CD4-positive, alpha-beta T cell (primary cell): ENCODE measurements around the gene KCNMA1. TPM values are rescaled to one million over a fixed set of nuclear protein-coding genes. Genes with fewer than 3 reads are reported as not detected.

Source experiments
- ATAC-seq: fragments of 200-7000 bp; cut with Tn5 transposase; one replicate; pipeline ENCODE4 v1.10.0; 2022; ENCODE audit warnings: mild to moderate bottlenecking; ENCODE audit not compliant: poor library complexity
- CTCF ChIA-PET: fragments of 350-600 bp; sonication (Branson Sonifier 250); formaldehyde crosslinking; loops from one replicate; lab custom pipeline; 2021; ENCODE audit warnings: antibody characterized with exemption, inconsistent platforms; lab: Charles Lee
- POLR2A ChIA-PET: fragments of 350-600 bp; sonication (Branson Sonifier 250); formaldehyde crosslinking; loops from one replicate; lab custom pipeline; 2021; ENCODE audit warnings: antibody characterized with exemption, inconsistent platforms; lab: Charles Lee
- DNase-seq, 14 experiments: peaks; one replicate each; pipeline ENCODE4 v3.0.0-alpha.2; 2013 to 2020; ENCODE audit warnings: mixed read lengths in 2 of 14
- H3K27ac ChIP-seq, 2 donors: one replicate each; pipeline versions ENCODE4 v1.5.1 to v1.7.0; 2013; ENCODE audit warnings: low read length in 2 of 2, low read depth in 1 of 2, mild to moderate bottlenecking in 1 of 2
- H3K27me3 ChIP-seq, 2 experiments: 1 replicate in 1 of 2; 2 replicates in 1 of 2; pipeline versions ENCODE4 v1.6.1 to v1.7.0; 2013; ENCODE audit warnings: low read length in 2 of 2, control low read depth in 1 of 2, mild to moderate bottlenecking in 1 of 2, moderate library complexity in 1 of 2; ENCODE audit not compliant: insufficient read depth in 2 of 2, control insufficient read depth in 1 of 2
- H3K36me3 ChIP-seq: one replicate; pipeline ENCODE4 v1.6.1; 2013; ENCODE audit warnings: low read length, control low read depth; ENCODE audit not compliant: insufficient read depth
- H3K4me1 ChIP-seq: one replicate; pipeline ENCODE4 v1.6.1; 2013; ENCODE audit warnings: low read length, control low read depth; ENCODE audit not compliant: insufficient read depth
- H3K4me3 ChIP-seq: one replicate; pipeline ENCODE4 v1.5.1; 2013; ENCODE audit warnings: mild to moderate bottlenecking, low read length, moderate library complexity
- H3K9me3 ChIP-seq, 2 experiments: 1 replicate in 1 of 2; 2 replicates in 1 of 2; pipeline versions ENCODE4 v1.6.1 to v1.7.0; 2013; ENCODE audit warnings: low read length in 2 of 2, mild to moderate bottlenecking in 2 of 2, control low read depth in 1 of 2, moderate library complexity in 1 of 2; ENCODE audit not compliant: control insufficient read depth in 1 of 2, insufficient read depth in 1 of 2
- H3K27ac Mint-ChIP-seq: one replicate; pipeline ENCODE4 v1.8.0; 2020; ENCODE audit warnings: mixed read lengths
- H3K27me3 Mint-ChIP-seq: one replicate; pipeline ENCODE4 v1.8.0; 2021; ENCODE audit warnings: mixed read lengths
- H3K36me3 Mint-ChIP-seq: one replicate; pipeline ENCODE4 v1.8.0; 2021; ENCODE audit warnings: low read depth, mixed read lengths
- H3K4me1 Mint-ChIP-seq: one replicate; pipeline ENCODE4 v1.8.0; 2021; ENCODE audit warnings: low read depth, mixed read lengths
- H3K4me3 Mint-ChIP-seq: one replicate; pipeline ENCODE4 v1.8.0; 2020; ENCODE audit warnings: mild to moderate bottlenecking, mixed read lengths
- H3K9me3 Mint-ChIP-seq: one replicate; pipeline ENCODE4 v1.8.0; 2020; ENCODE audit warnings: mixed read lengths
- intact Hi-C, 2 experiments: fragments of 100-400 bp; cut with DNase I in 1 of 2; cut with micrococcal nuclease in 1 of 2; formaldehyde crosslinking; loops; one replicate each; pipeline versions ENCODE4 v1.15.1 to v1.9.0; 2023 to 2025; cut with DNase I, micrococcal nuclease
- total RNA-seq, 174 experiments: library from RNA in 2 of 174; stranded (reverse) in 2 of 174; gene quantifications; one replicate each; pipeline ENCODE4 v1.2.3 and lab custom pipeline; 2021 to 2026
- TF ChIP-seq, protein P1 (sequence below): fragments of 200-600 bp; IDR thresholded peaks from one replicate; pipeline ENCODE4 v1.8.0; 2022; ENCODE audit warnings: antibody characterized with exemption, mild to moderate bottlenecking

The KCNMA1 gene
- total RNA-seq, 2 experiments from 2014 or later: not detected

DNA sequence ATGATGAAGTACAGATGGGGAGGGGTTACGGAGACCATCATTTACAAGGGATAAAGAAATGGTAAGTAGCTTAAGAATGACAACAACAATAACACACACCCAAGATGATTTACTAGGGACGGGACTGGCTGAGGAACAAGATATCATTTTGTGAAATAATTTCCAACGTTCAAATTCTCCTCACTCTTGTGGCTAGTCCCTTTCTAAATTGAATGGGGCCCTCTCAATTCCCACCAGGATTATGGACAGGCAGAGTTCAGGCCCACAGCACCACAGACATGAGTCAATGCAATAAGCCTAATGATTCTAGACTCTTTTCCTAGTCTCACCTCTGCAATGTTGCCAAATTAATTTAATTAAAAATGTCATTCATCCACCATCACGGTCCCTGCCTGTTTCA, 448.1 kb downstream of the KCNMA1 start:
- Histone ChIP-seq H3K36me3 (no peaks in the 10 kb centered on the region), H3K9me3 (no peaks in the 10 kb centered on the region), H3K27ac (no peak overlapping the region), H3K4me3 (no peak overlapping the region), H3K4me1 (no peaks in the 10 kb centered on the region), H3K27me3 (no peaks in the 10 kb centered on the region)
- intact Hi-C loops: no loop called here
- DNase-seq (no peak), ATAC-seq (no peak)
- H3K4me1 Mint-ChIP-seq: no peaks in the 10 kb centered on the region
- TF ChIP-seq, protein P1, sequence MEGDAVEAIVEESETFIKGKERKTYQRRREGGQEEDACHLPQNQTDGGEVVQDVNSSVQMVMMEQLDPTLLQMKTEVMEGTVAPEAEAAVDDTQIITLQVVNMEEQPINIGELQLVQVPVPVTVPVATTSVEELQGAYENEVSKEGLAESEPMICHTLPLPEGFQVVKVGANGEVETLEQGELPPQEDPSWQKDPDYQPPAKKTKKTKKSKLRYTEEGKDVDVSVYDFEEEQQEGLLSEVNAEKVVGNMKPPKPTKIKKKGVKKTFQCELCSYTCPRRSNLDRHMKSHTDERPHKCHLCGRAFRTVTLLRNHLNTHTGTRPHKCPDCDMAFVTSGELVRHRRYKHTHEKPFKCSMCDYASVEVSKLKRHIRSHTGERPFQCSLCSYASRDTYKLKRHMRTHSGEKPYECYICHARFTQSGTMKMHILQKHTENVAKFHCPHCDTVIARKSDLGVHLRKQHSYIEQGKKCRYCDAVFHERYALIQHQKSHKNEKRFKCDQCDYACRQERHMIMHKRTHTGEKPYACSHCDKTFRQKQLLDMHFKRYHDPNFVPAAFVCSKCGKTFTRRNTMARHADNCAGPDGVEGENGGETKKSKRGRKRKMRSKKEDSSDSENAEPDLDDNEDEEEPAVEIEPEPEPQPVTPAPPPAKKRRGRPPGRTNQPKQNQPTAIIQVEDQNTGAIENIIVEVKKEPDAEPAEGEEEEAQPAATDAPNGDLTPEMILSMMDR: no peak
- no peak overlapping the region for H3K4me3 Mint-ChIP-seq
- no peak overlapping the region for H3K27ac Mint-ChIP-seq
- no peaks in the 10 kb centered on the region for H3K36me3 Mint-ChIP-seq
- ChIA-PET POLR2A (no interaction called here), CTCF (no interaction called here)
- H3K27me3 Mint-ChIP-seq: peaks cover 31% of the 10 kb centered on the region
- H3K9me3 Mint-ChIP-seq: no peaks in the 10 kb centered on the region

DNA sequence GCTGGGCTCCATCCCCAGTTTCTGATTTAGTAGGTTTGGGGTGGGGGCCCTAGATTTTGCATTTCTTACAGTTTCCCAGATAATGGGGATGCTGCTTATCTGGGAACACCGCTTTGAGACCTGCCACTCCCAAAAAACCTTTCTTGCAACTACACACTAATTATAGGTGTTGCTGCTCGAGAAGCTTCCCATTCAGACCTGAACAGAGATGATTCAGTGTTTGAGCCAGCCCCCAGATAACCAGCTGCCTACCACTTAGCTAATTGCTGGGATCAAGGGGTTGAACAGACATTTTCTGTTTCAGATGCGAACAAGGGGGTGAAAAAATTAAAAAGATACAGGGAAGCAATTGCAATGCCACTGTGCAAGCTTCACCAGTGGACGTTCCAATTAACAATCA, 448.5 kb downstream of the KCNMA1 start:
- no peaks in the 10 kb centered on the region for H3K4me1 Mint-ChIP-seq
- ATAC-seq (no peak), DNase-seq (no peak)
- H3K27ac ChIP-seq: no peak overlapping the region
- no peak overlapping the region for H3K27ac Mint-ChIP-seq
- POLR2A ChIA-PET: no interaction called here
- no peaks in the 10 kb centered on the region for H3K36me3 ChIP-seq
- intact Hi-C loops: no loop called here
- H3K4me3 Mint-ChIP-seq: no peak overlapping the region
- H3K9me3 Mint-ChIP-seq: no peaks in the 10 kb centered on the region
- no peaks in the 10 kb centered on the region for H3K4me1 ChIP-seq
- no peaks in the 10 kb centered on the region for H3K36me3 Mint-ChIP-seq
- H3K27me3 Mint-ChIP-seq: peaks cover 31% of the 10 kb centered on the region
- TF ChIP-seq, protein P1: no peak
- H3K27me3 ChIP-seq: no peaks in the 10 kb centered on the region
- H3K9me3 ChIP-seq: no peaks in the 10 kb centered on the region
- CTCF ChIA-PET: no interaction called here
- no peak overlapping the region for H3K4me3 ChIP-seq

DNA sequence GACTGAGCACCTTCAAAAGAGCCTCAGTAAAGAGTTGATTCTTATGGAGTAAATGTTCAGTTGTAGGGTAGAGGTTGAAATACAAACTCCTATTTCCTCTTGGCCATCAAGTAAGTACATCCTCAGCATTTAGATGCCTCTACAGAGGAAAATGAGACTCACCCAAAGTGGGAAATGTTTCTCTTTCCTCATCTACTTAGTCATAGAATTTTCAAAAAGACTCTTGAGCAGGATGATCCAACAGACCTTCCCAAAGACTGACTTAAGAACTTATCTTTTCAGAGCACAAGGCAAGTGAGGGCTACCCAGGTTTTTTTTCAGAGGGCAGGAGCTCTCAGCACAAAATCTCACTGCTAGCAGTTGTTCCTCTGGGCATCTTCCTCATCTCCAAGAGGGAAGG, 449.1 kb downstream of the KCNMA1 start:
- Histone ChIP-seq H3K4me1 (no peaks in the 10 kb centered on the region), H3K27me3 (no peaks in the 10 kb centered on the region), H3K27ac (no peak overlapping the region), H3K36me3 (no peaks in the 10 kb centered on the region), H3K4me3 (no peak overlapping the region), H3K9me3 (no peaks in the 10 kb centered on the region)
- ATAC-seq (no peak), DNase-seq (no peak)
- ChIA-PET CTCF (no interaction called here), POLR2A (no interaction called here)
- TF ChIP-seq, protein P1: no peak
- H3K27me3 Mint-ChIP-seq: peaks cover 30% of the 10 kb centered on the region
- intact Hi-C loops: no loop called here
- H3K36me3 Mint-ChIP-seq: no peaks in the 10 kb centered on the region
- no peaks in the 10 kb centered on the region for H3K9me3 Mint-ChIP-seq
- H3K27ac Mint-ChIP-seq: no peak overlapping the region
- no peaks in the 10 kb centered on the region for H3K4me1 Mint-ChIP-seq
- no peak overlapping the region for H3K4me3 Mint-ChIP-seq
